Endothelial cell of umbilical vein (primary cell): ENCODE data around the gene CAPN14. TPM values are rescaled to one million over a fixed set of nuclear protein-coding genes. Genes with fewer than 3 reads are reported as not detected.

Experiments used
- BruUV-seq: library from RNA; stranded (reverse); fragments of 400-500 nt; replicated peaks from 2 replicates; lab custom pipeline; 2021; lab: Mats Ljungman, UMichigan
- CTCF ChIA-PET: fragments of 300-600, 350-600 bp; sonication (Branson Sonifier 250); formaldehyde crosslinking; loops from one replicate; lab custom pipeline; 2021; ENCODE audit warnings: antibody characterized with exemption, inconsistent platforms; lab: Charles Lee
- POLR2A ChIA-PET: fragments of 300-600, 350-600 bp; sonication (Branson Sonifier 250); formaldehyde crosslinking; loops from one replicate; lab custom pipeline; 2021; ENCODE audit warnings: antibody characterized with exemption, inconsistent platforms; lab: Charles Lee
- DNase-seq: peaks from one replicate; pipeline ENCODE4 v3.0.0-alpha.2; 2011; ENCODE audit warnings: low read depth, low spot score
- FAIRE-seq: peaks from 2 replicates; lab custom pipeline; 2011; peaks lifted over from hg19 to GRCh38; lab: Jason Lieb, UNC
- H2AFZ ChIP-seq: 2 replicates; pipeline ENCODE4 v1.6.0; 2012; ENCODE audit warnings: low read depth, low read length, control low read depth, inconsistent platforms
- H3K27ac ChIP-seq: 2 replicates; pipeline ENCODE4 v1.5.1; 2011; ENCODE audit warnings: low read depth, mild to moderate bottlenecking, control low read depth, low read length, moderate library complexity; ENCODE audit not compliant: insufficient read depth
- H3K27me3 ChIP-seq, 2 experiments: 2 replicates each; pipeline versions ENCODE4 v1.6.0 to v1.6.1; 2011; ENCODE audit warnings: low read length in 2 of 2, mixed read lengths in 1 of 2; ENCODE audit not compliant: control insufficient read depth in 2 of 2, insufficient read depth in 2 of 2
- H3K36me3 ChIP-seq, 2 experiments: 2 replicates in 1 of 2; 3 replicates in 1 of 2; pipeline ENCODE4 v1.5.1; 2011; ENCODE audit warnings: low read length in 2 of 2, mild to moderate bottlenecking in 1 of 2, moderate library complexity in 1 of 2; ENCODE audit not compliant: control insufficient read depth in 2 of 2, insufficient read depth in 2 of 2; ENCODE audit errors: extremely low read depth in 1 of 2
- H3K4me1 ChIP-seq: 3 replicates; pipeline ENCODE4 v1.5.1; 2011; ENCODE audit warnings: mild to moderate bottlenecking, low read length; ENCODE audit not compliant: control insufficient read depth, insufficient read depth; ENCODE audit errors: extremely low read depth
- H3K4me2 ChIP-seq: 2 replicates; pipeline ENCODE4 v1.6.1; 2011; ENCODE audit warnings: low read length, control low read depth, mixed read lengths; ENCODE audit not compliant: insufficient read depth
- H3K4me3 ChIP-seq, 3 experiments: fragments of 200-600 bp in 1 of 3; sonication (generic), shearing (Covaris generic) in 1 of 3; replicated peaks in 1 of 3; 2 replicates each; pipeline ENCODE4 v1.5.1; 2011 to 2016; ENCODE audit warnings: control low read depth in 3 of 3, low read length in 3 of 3, mild to moderate bottlenecking in 2 of 3, inconsistent platforms in 1 of 3, low read depth in 1 of 3, moderate library complexity in 1 of 3; ENCODE audit not compliant: insufficient read depth in 1 of 3
- H3K79me2 ChIP-seq: 2 replicates; pipeline ENCODE4 v1.6.0; 2012; ENCODE audit warnings: low read length, inconsistent platforms; ENCODE audit not compliant: control insufficient read depth, insufficient read depth
- H3K9ac ChIP-seq: replicated peaks from 2 replicates; pipeline ENCODE3; 2011; ENCODE audit warnings: low read length, control low read depth; ENCODE audit not compliant: insufficient read depth; ENCODE audit errors: extremely low read depth
- H3K9me1 ChIP-seq: replicated peaks from 3 replicates; pipeline ENCODE4 v1.6.0; 2011; ENCODE audit warnings: mild to moderate bottlenecking, low read length; ENCODE audit not compliant: control insufficient read depth, insufficient read depth; ENCODE audit errors: extremely low read depth
- H3K9me3 ChIP-seq: replicated peaks from 2 replicates; pipeline ENCODE4 v1.5.1; 2012; ENCODE audit warnings: low read length, inconsistent platforms; ENCODE audit not compliant: control insufficient read depth, insufficient read depth
- H4K20me1 ChIP-seq: replicated peaks from 2 replicates; pipeline ENCODE3; 2011; ENCODE audit warnings: mild to moderate bottlenecking, low read length; ENCODE audit not compliant: control insufficient read depth, insufficient read depth; ENCODE audit errors: extremely low read depth
- EZH2 ChIP-seq: IDR thresholded peaks from 2 replicates; pipeline ENCODE4 v1.6.1; 2012; ENCODE audit warnings: borderline replicate concordance, low read depth, mild to moderate bottlenecking, moderate library complexity, low read length, inconsistent platforms; ENCODE audit not compliant: severe bottlenecking
- FOS ChIP-seq: IDR thresholded peaks from 2 replicates; pipeline ENCODE4 v1.6.1; 2011; ENCODE audit warnings: mild to moderate bottlenecking, low read length, moderate library complexity, borderline replicate concordance; ENCODE audit not compliant: insufficient read depth
- GATA2 ChIP-seq: IDR thresholded peaks from 2 replicates; pipeline ENCODE4 v1.7.0; 2011; ENCODE audit warnings: low read depth, mild to moderate bottlenecking, moderate library complexity, mixed read lengths, low read length; ENCODE audit not compliant: insufficient read length, insufficient read depth
- JUN ChIP-seq: IDR thresholded peaks from 2 replicates; pipeline ENCODE4 v1.6.1; 2011; ENCODE audit warnings: borderline replicate concordance, low read depth; ENCODE audit not compliant: insufficient read length, insufficient read depth
- MYC ChIP-seq: IDR thresholded peaks from one replicate; pipeline ENCODE4 v1.6.1; 2011; ENCODE audit warnings: mild to moderate bottlenecking, low read depth, low read length
- POLR2A ChIP-seq: IDR thresholded peaks from 2 replicates; pipeline ENCODE4 v1.6.1; 2012; ENCODE audit warnings: low read depth, mild to moderate bottlenecking, control low read depth, low read length
- POLR2AphosphoS5 ChIP-seq: IDR thresholded peaks from 2 replicates; pipeline ENCODE4 v1.6.1; 2012; ENCODE audit warnings: low read depth, mild to moderate bottlenecking, control low read depth, low read length, moderate library complexity; ENCODE audit not compliant: insufficient read depth
- dilution Hi-C: fragments of 300-500 bp; cut with MboI; formaldehyde crosslinking; loops from one replicate; pipeline ENCODE4 v1.15.0; 2019; ENCODE audit warnings: low sequenced_read_pairs; ENCODE audit not compliant: extremely low pct_ligation_motif_present
- intact Hi-C: fragments of 100-400 bp; cut with micrococcal nuclease; formaldehyde crosslinking; loops from one replicate; pipeline ENCODE4 v1.10.0; 2022
- polyA plus RNA-seq, 4 experiments: library from polyadenylated mRNA; depleted of rRNA in 3 of 4; stranded (reverse) in 3 of 4; unstranded in 1 of 4; fragments of >200 nt; gene quantifications; 2 replicates each; pipeline versions ENCODE4 v1.2.1 to v1.2.3, GENCODE V29; 2011 to 2012; ENCODE audit warnings: missing spikeins in 1 of 4
- total RNA-seq: library from RNA; stranded (reverse); gene quantifications from 2 replicates; pipeline ENCODE4 v1.2.3, GENCODE V29; 2021
- TF ChIP-seq, protein P1 (sequence below), 2 donors: IDR thresholded peaks; 1 replicate in 1 of 2; 2 replicates in 1 of 2; pipeline ENCODE4 v1.5.1; 2011; ENCODE audit warnings: low read length in 2 of 2, mild to moderate bottlenecking in 2 of 2, moderate library complexity in 2 of 2, control low read depth in 1 of 2, inconsistent platforms in 1 of 2, low read depth in 1 of 2; ENCODE audit not compliant: insufficient read depth in 1 of 2; ENCODE audit errors: extremely low read depth in 1 of 2
- TF ChIP-seq, protein P2 (sequence below): IDR thresholded peaks from 2 replicates; pipeline ENCODE4 v1.6.1; 2011; ENCODE audit not compliant: insufficient read depth, insufficient read length

Gene CAPN14
- total and polyA plus RNA-seq, 2 donors (not counting 3 experiments of a cell fraction or from before 2014, with no cell fraction given), result 0.01 to 0.15 TPM

DNA sequence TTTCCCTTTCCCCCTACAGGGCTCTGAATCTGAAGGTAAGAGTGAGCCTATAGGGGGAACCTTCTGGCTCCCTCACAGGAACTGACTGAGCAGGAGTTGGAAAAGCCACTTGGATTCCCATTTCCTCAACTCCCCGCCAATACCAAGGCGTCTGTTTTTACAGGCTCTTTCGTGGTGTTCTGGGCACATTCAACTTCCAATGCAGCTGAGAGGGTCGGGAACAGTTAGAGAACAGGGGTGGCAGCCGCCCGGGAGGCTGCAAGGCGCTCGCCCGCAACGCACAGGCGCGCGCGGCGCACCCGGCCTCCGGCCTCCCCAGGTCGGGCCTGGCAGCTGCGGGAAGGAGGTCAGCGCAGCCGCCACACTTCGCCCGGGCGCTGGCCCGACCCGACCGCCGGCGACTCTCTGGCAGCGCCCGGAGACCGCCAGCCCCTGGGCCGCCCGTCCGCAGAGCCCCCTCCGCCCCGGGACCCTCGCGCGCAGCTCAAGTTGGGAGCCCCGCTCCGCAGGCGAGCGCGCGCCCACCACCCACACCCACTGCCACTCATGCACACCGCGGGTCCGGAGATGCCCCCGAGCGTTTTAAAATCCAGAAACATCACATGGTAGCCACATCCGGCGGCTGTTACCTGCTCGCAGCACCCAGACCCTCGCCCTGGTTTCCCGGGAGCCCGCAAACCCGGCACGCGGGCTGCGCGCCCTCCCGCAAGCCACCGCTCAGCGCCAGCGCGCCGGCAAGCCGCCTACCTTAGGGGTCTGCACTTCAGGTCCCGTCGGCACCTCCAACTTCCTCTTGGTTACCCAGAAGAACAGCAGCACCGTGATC lies 79.9 kb downstream of the CAPN14 start:
- Histone ChIP-seq H3K9me3 (no peaks in the 10 kb centered on the region), H3K4me2 (no peak overlapping the region), H3K27me3 (peaks cover 23 to 33% of the 10 kb centered on the region in 2 experiments), H3K9me1 (no peaks in the 10 kb centered on the region), H2AFZ (peak overlapping the region; percentile 58), H3K9ac (no peak overlapping the region), H4K20me1 (no peaks in the 10 kb centered on the region), H3K27ac (no peak overlapping the region), H3K4me1 (no peaks in the 10 kb centered on the region), H3K79me2 (no peaks in the 10 kb centered on the region), H3K36me3 (no peaks in the 10 kb centered on the region), H3K4me3 (no peak overlapping the region)
- POLR2A ChIA-PET, result no interaction called here
- no TSS peak for BruUV-seq
- dilution Hi-C loops, result no loop called here
- intact Hi-C loops, result loop anchor here (2.0 kb wide), 1 partner anchor 195 kb away; no protein-coding TSS in a partner anchor
- CTCF ChIA-PET, result no interaction called here
- DNase-seq (no peak), FAIRE-seq (no peak)
- peak; percentile 66 for TF ChIP-seq EZH2
- TF ChIP-seq FOS, result no peak

DNA sequence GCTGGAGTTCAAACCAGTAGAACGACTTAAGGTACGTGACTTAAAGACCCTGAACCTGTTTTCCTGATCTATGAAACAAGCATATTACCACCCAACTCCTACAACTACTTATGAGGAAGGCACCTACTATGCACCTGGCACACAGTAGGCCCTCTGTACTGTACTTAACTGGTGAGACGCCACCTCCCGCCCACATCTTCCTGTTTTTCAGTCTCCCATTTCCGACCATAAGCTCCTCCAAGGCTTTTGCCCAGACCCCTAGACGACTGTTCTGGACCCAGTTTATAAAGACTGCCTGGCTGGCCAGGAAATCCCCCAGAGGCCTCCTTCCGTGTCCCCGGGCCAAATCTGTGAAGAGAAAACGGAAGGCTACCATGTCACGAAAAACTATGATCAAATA lies 80.6 kb downstream of the CAPN14 start:
- no peaks in the 10 kb centered on the region for H3K36me3 ChIP-seq
- peaks cover 23 to 33% of the 10 kb centered on the region in 2 experiments for H3K27me3 ChIP-seq
- no peaks in the 10 kb centered on the region for H3K9me3 ChIP-seq
- no peak overlapping the region for H3K9ac ChIP-seq
- FAIRE-seq (no peak), DNase-seq (no peak)
- BruUV-seq, result no TSS peak
- TF ChIP-seq FOS (no peak), EZH2 (no peak), POLR2A (no peak), POLR2AphosphoS5 (no peak), JUN (no peak), MYC (no peak), GATA2 (no peak)
- TF ChIP-seq, protein P1, sequence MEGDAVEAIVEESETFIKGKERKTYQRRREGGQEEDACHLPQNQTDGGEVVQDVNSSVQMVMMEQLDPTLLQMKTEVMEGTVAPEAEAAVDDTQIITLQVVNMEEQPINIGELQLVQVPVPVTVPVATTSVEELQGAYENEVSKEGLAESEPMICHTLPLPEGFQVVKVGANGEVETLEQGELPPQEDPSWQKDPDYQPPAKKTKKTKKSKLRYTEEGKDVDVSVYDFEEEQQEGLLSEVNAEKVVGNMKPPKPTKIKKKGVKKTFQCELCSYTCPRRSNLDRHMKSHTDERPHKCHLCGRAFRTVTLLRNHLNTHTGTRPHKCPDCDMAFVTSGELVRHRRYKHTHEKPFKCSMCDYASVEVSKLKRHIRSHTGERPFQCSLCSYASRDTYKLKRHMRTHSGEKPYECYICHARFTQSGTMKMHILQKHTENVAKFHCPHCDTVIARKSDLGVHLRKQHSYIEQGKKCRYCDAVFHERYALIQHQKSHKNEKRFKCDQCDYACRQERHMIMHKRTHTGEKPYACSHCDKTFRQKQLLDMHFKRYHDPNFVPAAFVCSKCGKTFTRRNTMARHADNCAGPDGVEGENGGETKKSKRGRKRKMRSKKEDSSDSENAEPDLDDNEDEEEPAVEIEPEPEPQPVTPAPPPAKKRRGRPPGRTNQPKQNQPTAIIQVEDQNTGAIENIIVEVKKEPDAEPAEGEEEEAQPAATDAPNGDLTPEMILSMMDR (IDR thresholded peaks at IDR 0.05; ENCODE audit: extremely low read depth in 1 of 2, insufficient read depth in 1 of 2, low read depth in 1 of 2, low read length in 2 of 2), result no peak
- TF ChIP-seq, protein P2, sequence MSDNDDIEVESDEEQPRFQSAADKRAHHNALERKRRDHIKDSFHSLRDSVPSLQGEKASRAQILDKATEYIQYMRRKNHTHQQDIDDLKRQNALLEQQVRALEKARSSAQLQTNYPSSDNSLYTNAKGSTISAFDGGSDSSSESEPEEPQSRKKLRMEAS, result no peak
- no peak overlapping the region for H3K4me2 ChIP-seq
- ChIA-PET POLR2A (no interaction called here), CTCF (no interaction called here)
- H3K4me1 ChIP-seq, result no peaks in the 10 kb centered on the region
- H2AFZ ChIP-seq, result no peak overlapping the region
- no peak overlapping the region for H3K27ac ChIP-seq
- H4K20me1 ChIP-seq, result no peaks in the 10 kb centered on the region
- no peak overlapping the region for H3K4me3 ChIP-seq
- H3K9me1 ChIP-seq, result no peaks in the 10 kb centered on the region
- intact Hi-C loops (no loop called here), dilution Hi-C loops (no loop called here)
- no peaks in the 10 kb centered on the region for H3K79me2 ChIP-seq
